HCT116 (cell line): Measurements from ENCODE around the gene FLNA. TPM values are rescaled to one million over a fixed set of nuclear protein-coding genes. Genes with fewer than 3 reads are reported as not detected.

Experiments used
- ATAC-seq: fragments of 200-7000 bp; cut with Tn5 transposase; 2 replicates; pipeline ENCODE4 v1.9.1; 2020; ENCODE audit warnings: mild to moderate bottlenecking, moderate library complexity
- BruUV-seq: library from RNA; stranded (reverse); fragments of 400-500 nt; replicated peaks from 2 replicates; lab custom pipeline; 2021; lab: Mats Ljungman, UMichigan
- CTCF ChIA-PET: fragments of 300-600 bp; sonication (Branson Sonifier 250); formaldehyde crosslinking; loops from one replicate; lab custom pipeline; 2021; ENCODE audit warnings: antibody characterized with exemption; lab: Charles Lee
- POLR2A ChIA-PET: fragments of 300-600, 350-600 bp; sonication (Branson Sonifier 250); formaldehyde crosslinking; loops from one replicate; lab custom pipeline; 2021; ENCODE audit warnings: antibody characterized with exemption; lab: Charles Lee
- RAD21 ChIA-PET, 2 experiments: fragments of 300-600 bp; sonication (Branson Sonifier 250); formaldehyde crosslinking; loops; one replicate each; lab custom pipeline; 2023; ENCODE audit warnings: low total read pairs in 2 of 2; ENCODE audit not compliant: uncharacterized antibody in 2 of 2, unreplicated experiment in 2 of 2, low non-redundant PET in 1 of 2; lab: Charles Lee
- DNase-seq: peaks from one replicate; pipeline ENCODE4 v3.0.0-alpha.2; 2010; ENCODE audit warnings: low read depth, low spot score
- H2AFZ ChIP-seq: fragments of 200-600 bp; shearing (Covaris generic), sonication (generic); 2 replicates; pipeline ENCODE4 v1.6.1; 2017; ENCODE audit warnings: low read depth, mixed run types, mixed read lengths, antibody characterized with exemption, low read length; ENCODE audit not compliant: poor library complexity, severe bottlenecking
- H3K27ac ChIP-seq: 2 replicates; pipeline ENCODE4 v1.5.1; 2012; ENCODE audit warnings: low read depth, low read length
- H3K27me3 ChIP-seq: fragments of 200-600 bp; sonication (generic); 2 replicates; pipeline ENCODE4 v1.6.1; 2016; ENCODE audit warnings: mixed run types, low read length, mixed read lengths; ENCODE audit not compliant: insufficient read depth
- H3K36me3 ChIP-seq, 2 experiments: fragments of 200-500 bp in 1 of 2; fragments of 200-600 bp in 1 of 2; sonication (Bioruptor generic) in 1 of 2; sonication (generic) in 1 of 2; 2 replicates each; pipeline versions ENCODE4 v1.5.1 to v1.6.1; 2014 to 2016; ENCODE audit warnings: low read length in 2 of 2, inconsistent platforms in 1 of 2, mixed read lengths in 1 of 2, mixed run types in 1 of 2; ENCODE audit not compliant: insufficient read depth in 2 of 2, control insufficient read depth in 1 of 2
- H3K4me1 ChIP-seq, 2 experiments: fragments of 200-600 bp in 1 of 2; sonication (generic) in 1 of 2; 2 replicates each; pipeline versions ENCODE4 v1.5.1 to v1.6.1; 2012 to 2017; ENCODE audit warnings: low read length in 2 of 2, inconsistent platforms in 1 of 2, mild to moderate bottlenecking in 1 of 2, mixed read lengths in 1 of 2, mixed run types in 1 of 2, moderate library complexity in 1 of 2; ENCODE audit not compliant: insufficient read depth in 2 of 2, control insufficient read depth in 1 of 2
- H3K4me2 ChIP-seq: fragments of 200-600 bp; sonication (generic); 2 replicates; pipeline ENCODE4 v1.6.1; 2017; ENCODE audit warnings: mixed run types, low read length, mixed read lengths
- H3K4me3 ChIP-seq, 2 experiments: fragments of 200-600 bp in 1 of 2; sonication (generic) in 1 of 2; replicated peaks in 1 of 2; 2 replicates each; pipeline ENCODE4 v1.5.1; 2011 to 2016; ENCODE audit warnings: low read length in 2 of 2, control low read depth in 1 of 2, low read depth in 1 of 2, mild to moderate bottlenecking in 1 of 2, mixed read lengths in 1 of 2, mixed run types in 1 of 2
- H3K79me2 ChIP-seq: fragments of 200-600 bp; sonication (generic); 2 replicates; pipeline ENCODE4 v1.6.1; 2017; ENCODE audit warnings: mild to moderate bottlenecking, mixed run types, low read length, moderate library complexity, mixed read lengths; ENCODE audit not compliant: insufficient read depth
- H3K9ac ChIP-seq: fragments of 200-600 bp; sonication (generic); 2 replicates; pipeline ENCODE4 v1.6.1; 2016; ENCODE audit warnings: low read length, mixed read lengths
- H3K9me2 ChIP-seq: fragments of 200-600 bp; sonication (generic), shearing (Covaris generic); 2 replicates; pipeline ENCODE4 v1.6.1; 2017; ENCODE audit warnings: mixed run types, mild to moderate bottlenecking, moderate library complexity; ENCODE audit not compliant: insufficient read depth
- H3K9me3 ChIP-seq, 2 experiments: fragments of 200-500 bp in 1 of 2; fragments of 200-600 bp in 1 of 2; sonication (Bioruptor generic) in 1 of 2; sonication (generic) in 1 of 2; 2 replicates each; pipeline ENCODE4 v1.6.1; 2014 to 2017; ENCODE audit warnings: low read length in 2 of 2, mixed read lengths in 2 of 2, inconsistent platforms in 1 of 2, low read depth in 1 of 2, mild to moderate bottlenecking in 1 of 2, mixed run types in 1 of 2, moderate library complexity in 1 of 2; ENCODE audit not compliant: control insufficient read depth in 1 of 2, insufficient read depth in 1 of 2
- H4K20me1 ChIP-seq: fragments of 200-600 bp; sonication (generic), shearing (Covaris generic); 2 replicates; pipeline ENCODE4 v1.6.1; 2017; ENCODE audit warnings: mixed run types, mild to moderate bottlenecking, moderate library complexity; ENCODE audit not compliant: insufficient read depth
- ATF3 ChIP-seq: IDR thresholded peaks from 2 replicates; pipeline ENCODE4 v1.6.1; 2012
- CEBPB ChIP-seq: IDR thresholded peaks from 2 replicates; pipeline ENCODE4 v1.6.1; 2012; ENCODE audit warnings: low read depth
- ELF1 ChIP-seq: IDR thresholded peaks from 2 replicates; pipeline ENCODE4 v1.6.1; 2012; ENCODE audit warnings: low read depth, borderline replicate concordance
- EZH2 ChIP-seq: fragments of 200-600 bp; sonication (generic); IDR thresholded peaks from 2 replicates; pipeline ENCODE4 v1.6.1; 2017; ENCODE audit warnings: antibody characterized with exemption, mixed run types
- EZH2phosphoT487 ChIP-seq: fragments of 200-600 bp; IDR thresholded peaks from 2 replicates; pipeline ENCODE4 v1.6.1; 2018; ENCODE audit warnings: antibody characterized with exemption, borderline replicate concordance
- FOSL1 ChIP-seq: IDR thresholded peaks from 2 replicates; pipeline ENCODE4 v1.6.1; 2012; ENCODE audit warnings: low read depth
- JUND ChIP-seq: IDR thresholded peaks from 2 replicates; pipeline ENCODE4 v1.6.1; 2012
- MAX ChIP-seq: IDR thresholded peaks from 2 replicates; pipeline ENCODE4 v1.6.1; 2012
- POLR2A ChIP-seq: IDR thresholded peaks from 2 replicates; pipeline ENCODE4 v1.7.0; 2011; ENCODE audit warnings: borderline replicate concordance; ENCODE audit not compliant: insufficient read depth, insufficient read length; ENCODE audit errors: extremely low read depth
- RAD21 ChIP-seq: IDR thresholded peaks from 2 replicates; pipeline ENCODE4 v1.6.1; 2012; ENCODE audit warnings: low read depth, mild to moderate bottlenecking
- SIN3A ChIP-seq: IDR thresholded peaks from 2 replicates; pipeline ENCODE4 v1.6.1; 2012; ENCODE audit warnings: low read depth
- SP1 ChIP-seq: IDR thresholded peaks from 2 replicates; pipeline ENCODE4 v1.6.1; 2012; ENCODE audit warnings: low read depth
- SRF ChIP-seq: IDR thresholded peaks from 2 replicates; pipeline ENCODE4 v1.6.1; 2012; ENCODE audit warnings: low read depth
- YY1 ChIP-seq: IDR thresholded peaks from 2 replicates; pipeline ENCODE4 v1.6.1; 2011; ENCODE audit warnings: low read length, low read depth, moderate library complexity, mild to moderate bottlenecking; ENCODE audit not compliant: insufficient replicate concordance; ENCODE audit errors: extremely low read depth
- ZFX ChIP-seq: fragments of 450-650 bp; IDR thresholded peaks from 2 replicates; pipeline ENCODE4 v1.6.1; 2017
- ZNF274 ChIP-seq: fragments of 200-500 bp; sonication (Bioruptor generic); IDR thresholded peaks from 2 replicates; pipeline ENCODE4 v1.6.1; 2014; ENCODE audit warnings: mild to moderate bottlenecking, low read depth, low read length, inconsistent platforms
- intact Hi-C: fragments of 100-400 bp; cut with micrococcal nuclease; formaldehyde crosslinking; loops from 2 replicates; pipeline ENCODE4 v1.10.0; 2022
- total RNA-seq: library from RNA; stranded (reverse); gene quantifications from one replicate; pipeline ENCODE4 v1.2.1, GENCODE V29; 2021; ENCODE audit not compliant: unreplicated experiment
- TF ChIP-seq, protein P1 (sequence below): IDR thresholded peaks from 2 replicates; pipeline ENCODE4 v1.6.1; 2011; ENCODE audit warnings: mild to moderate bottlenecking, low read length, moderate library complexity; ENCODE audit not compliant: insufficient replicate concordance; ENCODE audit errors: extremely low read depth

The FLNA gene
- total RNA-seq, 1 experiment from 2014 or later: 546 TPM

DNA sequence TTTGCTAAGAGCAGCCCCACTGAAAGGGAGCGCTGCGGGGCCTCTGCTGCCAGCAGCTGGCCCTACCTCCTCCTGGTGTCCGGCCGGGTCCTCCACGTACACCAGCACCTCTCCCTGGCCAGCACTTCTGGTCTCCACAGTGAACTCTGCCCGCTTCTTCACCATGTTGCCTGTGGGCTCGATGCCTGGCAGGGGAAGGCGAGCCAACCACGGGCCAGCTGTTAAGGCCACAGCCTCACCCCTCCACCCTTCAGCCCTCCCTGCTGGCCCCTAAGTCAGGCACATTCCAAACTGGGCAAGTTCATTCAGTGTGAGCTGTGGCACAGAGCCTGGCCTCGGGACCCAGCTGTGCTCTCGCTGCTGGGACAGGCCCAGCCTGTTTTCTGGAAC lies 7.8 kb downstream of the FLNA start:
- intact Hi-C loops: no loop called here
- ChIA-PET RAD21 (no interaction called here), CTCF (no interaction called here), POLR2A (no interaction called here)
- H2AFZ ChIP-seq: no peak overlapping the region
- no peak overlapping the region for H3K4me3 ChIP-seq
- ATAC-seq: no peak
- no peak overlapping the region for H3K9ac ChIP-seq
- no TSS peak for BruUV-seq
- DNase-seq: no peak
- peaks cover 5 to 19% of the 10 kb centered on the region in 2 experiments for H3K4me1 ChIP-seq
- TF ChIP-seq MAX: no peak
- no peak for TF ChIP-seq CEBPB
- no peak for TF ChIP-seq ZFX
- no peak for TF ChIP-seq SRF
- no peak for TF ChIP-seq ATF3
- no peak for TF ChIP-seq EZH2phosphoT487
- TF ChIP-seq ZNF274: no peak
- no peak for TF ChIP-seq RAD21
- no peak for TF ChIP-seq SP1
- no peak overlapping the region for H3K4me2 ChIP-seq
- 0 out of 2 replicates have a peak, but pooled peaks cover 2% of the 10 kb centered on the region for H4K20me1 ChIP-seq
- no peaks in the 10 kb centered on the region for H3K9me3 ChIP-seq
- no peak overlapping the region for H3K27ac ChIP-seq
- H3K9me2 ChIP-seq: no peaks in the 10 kb centered on the region
- H3K27me3 ChIP-seq: no peaks in the 10 kb centered on the region
- peaks cover 88% of the 10 kb centered on the region for H3K79me2 ChIP-seq
- H3K36me3 ChIP-seq: peaks cover 9 to 35% of the 10 kb centered on the region in 2 experiments; a peak in 3 of 4 replicates

DNA sequence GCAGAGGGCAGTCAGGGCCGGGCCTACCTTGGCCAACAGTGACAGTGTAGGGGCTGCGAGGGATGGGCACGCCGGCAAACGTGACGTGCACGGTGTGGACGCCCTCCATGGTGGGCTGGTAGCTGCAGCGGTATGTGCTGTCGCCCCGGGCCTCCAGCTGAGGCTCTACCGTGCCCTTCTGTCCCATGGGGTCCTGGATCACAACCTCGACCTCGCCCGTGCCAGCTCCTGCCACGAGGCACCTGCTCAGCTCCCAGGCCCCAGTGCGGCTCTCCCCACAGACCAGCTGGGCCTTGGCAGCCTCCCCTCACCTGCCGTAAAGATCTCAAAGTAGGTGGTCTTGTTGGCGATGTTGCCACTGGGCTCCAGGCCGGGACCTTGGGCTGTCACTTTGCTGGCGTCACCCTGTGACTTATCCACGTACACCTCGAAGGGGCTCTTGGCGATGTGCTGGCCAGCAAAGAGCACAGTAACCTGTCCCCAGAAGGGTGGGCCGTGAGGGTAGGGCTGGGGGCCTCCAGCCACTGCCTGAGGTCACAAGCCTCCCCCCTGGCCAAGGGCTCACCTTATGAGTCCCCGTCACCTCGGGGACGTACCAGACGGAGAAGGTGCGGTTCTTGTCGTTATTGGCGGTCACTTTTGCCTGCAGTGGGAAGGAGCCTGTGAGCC lies 8.3 kb downstream of the FLNA start:
- Histone ChIP-seq H3K4me3 (no peak overlapping the region), H3K4me2 (no peak overlapping the region), H3K4me1 (peaks cover 5 to 15% of the 10 kb centered on the region in 2 experiments), H2AFZ (no peak overlapping the region), H3K27ac (no peak overlapping the region), H3K36me3 (peaks cover 9 to 40% of the 10 kb centered on the region in 2 experiments; a peak in 3 of 4 replicates), H3K9ac (no peak overlapping the region), H4K20me1 (0 out of 2 replicates have a peak, but pooled peaks cover 2% of the 10 kb centered on the region), H3K79me2 (peaks cover 93% of the 10 kb centered on the region), H3K27me3 (no peaks in the 10 kb centered on the region), H3K9me3 (no peaks in the 10 kb centered on the region), H3K9me2 (no peaks in the 10 kb centered on the region)
- POLR2A ChIA-PET: no interaction called here
- ATAC-seq (no peak), DNase-seq (no peak)
- CTCF ChIA-PET: no interaction called here
- RAD21 ChIA-PET: no interaction called here
- intact Hi-C loops: no loop called here
- BruUV-seq: no TSS peak
- TF ChIP-seq ZFX (no peak), EZH2phosphoT487 (no peak), FOSL1 (no peak), ELF1 (no peak), YY1 (no peak), SIN3A (no peak), EZH2 (no peak), SP1 (no peak), POLR2A (no peak), JUND (no peak), MAX (no peak), CEBPB (no peak), RAD21 (no peak)
- TF ChIP-seq, protein P1, sequence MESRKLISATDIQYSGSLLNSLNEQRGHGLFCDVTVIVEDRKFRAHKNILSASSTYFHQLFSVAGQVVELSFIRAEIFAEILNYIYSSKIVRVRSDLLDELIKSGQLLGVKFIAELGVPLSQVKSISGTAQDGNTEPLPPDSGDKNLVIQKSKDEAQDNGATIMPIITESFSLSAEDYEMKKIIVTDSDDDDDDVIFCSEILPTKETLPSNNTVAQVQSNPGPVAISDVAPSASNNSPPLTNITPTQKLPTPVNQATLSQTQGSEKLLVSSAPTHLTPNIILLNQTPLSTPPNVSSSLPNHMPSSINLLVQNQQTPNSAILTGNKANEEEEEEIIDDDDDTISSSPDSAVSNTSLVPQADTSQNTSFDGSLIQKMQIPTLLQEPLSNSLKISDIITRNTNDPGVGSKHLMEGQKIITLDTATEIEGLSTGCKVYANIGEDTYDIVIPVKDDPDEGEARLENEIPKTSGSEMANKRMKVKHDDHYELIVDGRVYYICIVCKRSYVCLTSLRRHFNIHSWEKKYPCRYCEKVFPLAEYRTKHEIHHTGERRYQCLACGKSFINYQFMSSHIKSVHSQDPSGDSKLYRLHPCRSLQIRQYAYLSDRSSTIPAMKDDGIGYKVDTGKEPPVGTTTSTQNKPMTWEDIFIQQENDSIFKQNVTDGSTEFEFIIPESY: no peak
